ENCODE measurements around the gene CEP89. TPM values are rescaled to one million over a fixed set of nuclear protein-coding genes. Genes with fewer than 3 reads are reported as not detected.

CEP89 gene
- total RNA-seq, 2 experiments from 2014 or later: 10.3 to 12.1 TPM

GRCh38 chr19:32875428-32875827, 96.3 kb downstream of the CEP89 start:
- no peak overlapping the region for H3K4me3 Mint-ChIP-seq
- ATAC-seq (no peak), DNase-seq (no peak)
- no peaks in the 10 kb centered on the region for H3K27me3 Mint-ChIP-seq
- H3K36me3 Mint-ChIP-seq (ENCODE audit: low read depth): no peaks in the 10 kb centered on the region
- ChIA-PET POLR2A (no interaction called here), CTCF (no interaction called here)
- H3K9me3 Mint-ChIP-seq: no peaks in the 10 kb centered on the region
- intact Hi-C loops (cut with micrococcal nuclease): no loop called here
- no peaks in the 10 kb centered on the region for H3K4me1 Mint-ChIP-seq (ENCODE audit: low read depth)
- no peak for TF ChIP-seq CTCF (IDR thresholded peaks at IDR 0.05)
- no peak overlapping the region for H3K27ac Mint-ChIP-seq

- H3K4me1 Mint-ChIP-seq (ENCODE audit: low read depth): no peaks in the 10 kb centered on the region
- H3K4me3 Mint-ChIP-seq: no peak overlapping the region
- no peaks in the 10 kb centered on the region for H3K36me3 Mint-ChIP-seq (ENCODE audit: low read depth)
- DNase-seq (no peak), ATAC-seq (no peak)
- H3K9me3 Mint-ChIP-seq: no peaks in the 10 kb centered on the region
- intact Hi-C loops (cut with micrococcal nuclease): no loop called here
- no peaks in the 10 kb centered on the region for H3K27me3 Mint-ChIP-seq
- no peak overlapping the region for H3K27ac Mint-ChIP-seq
- POLR2A ChIA-PET: no interaction called here
- TF ChIP-seq CTCF (IDR thresholded peaks at IDR 0.05): no peak
- CTCF ChIA-PET: no interaction called here
Observed at GRCh38 chr19:32874605-32875004, 97.2 kb downstream of the CEP89 start.

- ChIA-PET POLR2A (no interaction called here), CTCF (no interaction called here)
- H3K9me3 Mint-ChIP-seq: no peaks in the 10 kb centered on the region
- H3K4me3 Mint-ChIP-seq: no peak overlapping the region
- no peak for TF ChIP-seq CTCF (IDR thresholded peaks at IDR 0.05)
- no peak overlapping the region for H3K27ac Mint-ChIP-seq
- peak; percentile 22 for DNase-seq
- no peak for ATAC-seq
- no peaks in the 10 kb centered on the region for H3K27me3 Mint-ChIP-seq
- no peaks in the 10 kb centered on the region for H3K4me1 Mint-ChIP-seq (ENCODE audit: low read depth)
- H3K36me3 Mint-ChIP-seq (ENCODE audit: low read depth): no peaks in the 10 kb centered on the region
- intact Hi-C loops (cut with micrococcal nuclease): no loop called here
Observed at GRCh38 chr19:32873247-32873959, 98.4 kb downstream of the CEP89 start.

- Mint-ChIP-seq H3K27me3 (no peaks in the 10 kb centered on the region), H3K9me3 (no peaks in the 10 kb centered on the region), H3K36me3 (ENCODE audit: low read depth) (no peaks in the 10 kb centered on the region), H3K4me1 (ENCODE audit: low read depth) (no peaks in the 10 kb centered on the region), H3K27ac (no peak overlapping the region), H3K4me3 (no peak overlapping the region)
- TF ChIP-seq CTCF (IDR thresholded peaks at IDR 0.05): no peak
- POLR2A ChIA-PET: no interaction called here
- ATAC-seq (no peak), DNase-seq (no peak)
- intact Hi-C loops (cut with micrococcal nuclease): no loop called here
- CTCF ChIA-PET: no interaction called here
Observed at GRCh38 chr19:32872391-32872790, 99.4 kb downstream of the CEP89 start.

GRCh38 chr19:32870981-32871451, 100.7 kb downstream of the CEP89 start:
- TF ChIP-seq CTCF (IDR thresholded peaks at IDR 0.05): no peak
- H3K4me1 Mint-ChIP-seq (ENCODE audit: low read depth): no peaks in the 10 kb centered on the region
- H3K9me3 Mint-ChIP-seq: no peaks in the 10 kb centered on the region
- POLR2A ChIA-PET: no interaction called here
- no peak for DNase-seq
- CTCF ChIA-PET: no interaction called here
- no peaks in the 10 kb centered on the region for H3K36me3 Mint-ChIP-seq (ENCODE audit: low read depth)
- no peak overlapping the region for H3K27ac Mint-ChIP-seq
- no peaks in the 10 kb centered on the region for H3K27me3 Mint-ChIP-seq
- no peak overlapping the region for H3K4me3 Mint-ChIP-seq
- intact Hi-C loops (cut with micrococcal nuclease): no loop called here
- no peak for ATAC-seq

Measured in activated CD8-positive, alpha-beta T cell treated with anti-CD3 and anti-CD28 coated beads for 36 hours (primary cell).